Superior temporal gyrus (tissue), 1 donor: ENCODE measurements around the gene C1orf226.
"Not testable (repeated sequence)": the region's sequence is repeated elsewhere in the genome, so short reads cannot be mapped to it uniquely, and the experiment has no call there.

Experiments
- DNase-seq: peaks from one replicate; pipeline ENCODE4 v3.0.0-alpha.2; 2016; ENCODE audit errors: extremely low spot score

C1orf226 gene

GRCh38 chr1:162381383-162381782 lies at the start of gene C1orf226:
C1orf226 (plus strand) TSS chr1:162381728; CDS start chr1:162381902, 174 bp downstream.
- no peak for DNase-seq

DNA sequence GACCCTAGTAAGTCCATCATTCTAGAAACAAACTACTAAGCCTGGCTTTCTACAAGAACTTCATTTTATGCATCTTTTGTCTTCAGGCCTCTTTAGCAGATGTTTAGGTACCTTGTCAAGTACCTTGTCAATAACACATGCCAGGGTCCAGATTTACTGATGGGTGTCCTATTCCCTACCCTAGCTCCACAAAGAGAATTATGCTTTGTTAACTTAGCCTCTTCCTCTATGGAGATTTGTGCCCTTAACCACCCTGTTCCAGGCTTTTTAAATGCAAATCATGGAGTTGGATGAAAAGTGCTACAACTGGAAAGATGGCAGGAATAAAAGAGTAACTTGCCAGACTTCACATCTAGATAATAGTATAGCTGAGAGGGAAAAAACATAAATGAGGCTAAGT lies 47.5 kb upstream of the C1orf226 start:
- no peak for DNase-seq

- no peak for DNase-seq
Measured at GRCh38 chr1:162335126-162335525, 46.4 kb upstream of the C1orf226 start.

- no peak for DNase-seq
Measured at GRCh38 chr1:162336621-162337285, 44.8 kb upstream of the C1orf226 start.

DNA sequence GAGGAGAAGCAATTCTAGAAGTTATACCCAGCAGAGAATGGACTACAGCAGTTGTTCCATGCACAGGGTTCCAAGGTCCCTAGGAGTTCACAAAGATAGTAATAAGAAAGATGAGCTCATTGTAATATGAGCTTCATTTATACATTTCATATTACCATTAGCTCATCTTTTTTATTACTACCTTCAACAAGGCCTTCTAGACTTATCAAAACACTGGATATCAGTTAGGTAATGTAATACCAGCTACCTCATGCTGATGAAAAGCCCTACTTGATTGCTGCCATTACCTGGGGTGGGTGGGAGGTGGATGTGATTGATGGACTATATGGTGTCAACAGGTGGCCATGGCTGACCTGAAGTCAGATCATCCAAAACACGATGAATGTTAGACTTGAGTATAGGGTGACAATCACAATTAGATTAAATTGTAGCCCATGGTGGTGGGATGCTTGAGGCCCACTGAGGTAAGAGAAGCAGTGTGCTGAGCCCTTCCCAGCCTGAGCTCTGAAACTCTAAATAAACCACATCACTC lies 39.0 kb upstream of the C1orf226 start:
- no peak for DNase-seq

DNA sequence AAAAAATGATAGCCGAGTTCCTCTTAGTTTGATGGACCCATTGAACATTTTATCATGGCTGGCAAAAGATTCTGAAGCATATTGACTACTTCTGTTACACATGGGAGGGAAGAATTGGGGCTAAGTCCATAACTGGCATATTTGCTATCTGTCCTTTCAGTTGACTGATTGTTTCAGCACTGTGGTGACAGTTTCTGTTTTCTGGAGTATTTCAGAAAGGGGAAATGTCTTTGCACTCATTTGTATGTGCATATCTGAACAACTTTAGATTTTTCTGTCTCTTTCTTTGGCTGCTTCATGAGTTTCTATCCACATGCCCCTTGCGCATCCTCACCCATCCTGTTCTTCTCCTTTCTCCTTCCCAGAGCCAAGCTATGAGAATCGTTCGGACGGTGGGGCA lies 38.1 kb upstream of the C1orf226 start:
- no peak for DNase-seq

GRCh38 chr1:162347281-162347680 lies 34.2 kb upstream of the C1orf226 start:
- DNase-seq, result no peak

DNA sequence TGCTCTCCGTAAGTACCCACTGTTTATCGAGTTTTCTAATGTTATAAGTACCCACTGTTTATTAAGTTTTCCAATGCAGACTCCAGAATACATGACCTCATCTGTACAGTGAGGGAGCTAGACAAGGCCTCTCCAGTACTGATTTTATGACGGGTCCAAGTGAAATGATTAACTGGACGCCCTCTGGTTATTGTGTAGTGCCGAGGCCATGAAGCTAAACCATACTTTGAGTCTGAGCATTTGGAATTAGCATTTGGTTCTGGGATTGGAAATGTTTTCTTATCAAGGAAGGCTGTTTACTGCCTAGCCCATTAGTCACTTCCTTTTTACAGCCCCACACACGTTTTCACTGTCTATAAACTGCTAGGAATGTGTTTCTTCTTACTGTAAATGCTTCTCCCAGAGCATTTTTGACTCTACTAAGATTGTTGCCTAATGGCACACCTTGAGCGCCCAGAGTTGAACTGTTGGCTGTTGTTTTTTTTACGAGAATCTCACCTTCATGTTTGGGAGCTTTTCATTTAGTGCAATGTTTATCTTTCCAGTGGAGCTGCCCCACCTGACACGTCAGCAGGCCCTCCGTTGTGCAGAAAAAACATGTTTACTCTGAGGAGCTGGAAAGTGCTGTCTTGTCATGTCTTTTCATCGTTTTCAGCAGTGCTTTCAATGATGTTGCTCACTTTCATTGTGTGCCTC lies 31.7 kb upstream of the C1orf226 start:
- no peak for DNase-seq

DNA sequence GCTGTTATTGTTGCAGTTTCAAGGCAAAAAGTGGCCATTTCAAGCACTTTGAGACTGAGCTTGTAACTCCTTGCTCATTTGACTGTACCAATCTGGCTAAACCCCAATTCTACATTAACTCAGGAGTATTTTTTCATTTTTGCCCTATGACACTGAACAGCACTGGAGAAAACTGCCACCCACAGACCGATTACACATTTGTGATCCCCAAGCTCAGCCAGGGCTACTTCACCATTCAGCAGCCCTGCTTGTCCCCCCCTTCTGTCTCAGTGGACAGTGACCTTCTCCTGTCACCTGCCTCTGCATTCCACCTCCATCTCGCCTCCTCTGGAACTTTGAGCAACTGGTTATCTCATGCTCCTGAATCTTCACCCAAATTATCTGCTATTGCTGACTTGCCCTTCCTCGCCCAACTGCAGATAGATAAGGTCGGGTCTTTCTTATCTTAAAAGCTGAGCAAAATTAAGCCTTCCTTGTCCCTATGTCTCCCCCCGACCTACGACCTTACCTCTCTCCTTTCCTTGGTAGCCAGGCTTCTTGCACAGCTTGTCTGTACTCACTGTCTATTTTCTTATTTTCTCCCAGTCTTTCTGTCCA lies 30.2 kb upstream of the C1orf226 start:
- no peak for DNase-seq

DNA sequence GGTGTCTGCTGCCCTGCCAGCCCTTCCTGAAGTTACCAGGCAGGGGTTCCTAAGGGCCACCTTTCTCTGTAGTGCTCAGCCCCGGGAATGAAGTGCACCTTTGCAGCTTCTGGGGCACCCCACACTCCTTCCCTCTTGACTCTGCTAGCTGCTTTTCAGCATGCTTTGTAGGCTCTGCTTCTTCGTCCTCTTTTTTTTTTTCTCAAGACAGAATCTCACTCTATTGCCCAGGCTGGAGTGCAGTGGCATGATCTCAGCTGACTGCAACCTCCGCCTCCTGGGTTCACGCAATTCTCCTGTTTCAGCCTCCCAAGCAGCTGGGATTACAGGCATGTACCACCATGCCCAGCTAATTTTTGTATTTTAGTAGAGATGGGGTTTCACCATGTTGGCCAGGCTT lies 29.7 kb upstream of the C1orf226 start:
- DNase-seq, result not testable (repeated sequence)

DNA sequence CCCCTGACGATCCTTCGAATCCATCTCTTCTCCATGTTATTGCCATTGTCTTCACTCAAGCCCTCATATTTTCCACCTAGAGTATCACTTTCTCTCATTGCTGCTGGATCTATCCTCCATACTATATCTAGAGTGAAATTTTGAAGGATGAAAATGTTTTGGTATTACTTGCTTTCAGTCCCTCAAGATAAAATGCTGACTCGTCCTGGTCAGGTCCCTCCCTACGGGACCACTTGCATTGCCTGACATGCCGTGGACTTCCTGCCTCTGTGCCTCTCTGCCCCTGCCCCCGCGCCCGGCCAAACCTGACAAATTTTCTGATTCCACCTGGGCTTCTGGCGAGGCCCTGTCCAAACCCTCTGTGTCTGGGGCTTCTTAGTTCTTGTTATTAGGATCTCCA lies 28.4 kb upstream of the C1orf226 start:
- DNase-seq, result no peak

DNA sequence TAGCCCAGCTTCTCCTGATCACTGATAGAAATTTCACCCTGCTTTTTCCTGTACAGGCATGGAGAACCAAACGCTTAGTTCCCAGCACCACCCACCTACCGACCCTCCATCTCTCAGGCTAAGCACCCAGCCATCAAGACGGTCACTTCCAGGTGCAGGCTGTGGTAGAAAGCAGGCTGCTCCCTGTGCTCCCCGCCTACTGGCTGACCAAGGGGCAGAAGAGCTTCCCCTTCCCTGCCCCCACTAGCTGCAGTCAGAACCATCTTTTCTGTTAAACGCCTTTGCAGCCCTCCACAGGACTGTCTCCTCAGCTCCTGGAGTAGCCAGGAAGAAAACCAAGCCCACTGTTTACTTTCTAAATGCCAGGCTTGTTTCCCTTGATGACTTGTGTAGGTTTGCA lies 27.8 kb upstream of the C1orf226 start:
- DNase-seq, result no peak

DNA sequence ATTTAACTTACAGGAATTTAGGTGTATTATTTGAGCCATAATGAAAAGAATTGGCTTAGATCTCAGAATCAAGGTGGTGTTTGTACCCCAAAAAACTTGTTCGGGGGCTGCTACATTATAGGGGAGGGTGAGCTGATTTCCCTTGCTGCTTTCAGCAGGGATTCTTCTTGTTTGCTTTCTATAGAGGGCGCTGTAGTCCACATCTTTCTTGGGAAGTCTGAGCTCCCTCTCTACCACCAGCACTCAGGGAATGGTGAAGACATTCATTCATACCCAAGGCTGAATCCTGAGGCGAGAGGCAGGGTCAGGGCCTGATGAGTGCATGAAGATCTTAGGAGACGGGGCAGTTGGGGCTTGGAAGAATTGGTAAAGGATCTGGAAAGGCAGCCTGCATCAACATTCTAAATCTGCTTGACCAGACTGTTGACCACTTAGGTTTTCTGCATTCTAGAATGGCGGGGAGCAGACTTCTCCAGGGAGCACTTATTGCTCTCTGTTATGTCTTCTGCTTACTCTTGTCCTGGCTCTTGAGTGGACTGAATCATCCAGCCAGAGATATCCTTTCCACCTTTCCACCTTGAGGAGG lies 23.8 kb upstream of the C1orf226 start:
- DNase-seq, result no peak

- no peak for DNase-seq
Measured at GRCh38 chr1:162358928-162359327, 22.6 kb upstream of the C1orf226 start.

DNA sequence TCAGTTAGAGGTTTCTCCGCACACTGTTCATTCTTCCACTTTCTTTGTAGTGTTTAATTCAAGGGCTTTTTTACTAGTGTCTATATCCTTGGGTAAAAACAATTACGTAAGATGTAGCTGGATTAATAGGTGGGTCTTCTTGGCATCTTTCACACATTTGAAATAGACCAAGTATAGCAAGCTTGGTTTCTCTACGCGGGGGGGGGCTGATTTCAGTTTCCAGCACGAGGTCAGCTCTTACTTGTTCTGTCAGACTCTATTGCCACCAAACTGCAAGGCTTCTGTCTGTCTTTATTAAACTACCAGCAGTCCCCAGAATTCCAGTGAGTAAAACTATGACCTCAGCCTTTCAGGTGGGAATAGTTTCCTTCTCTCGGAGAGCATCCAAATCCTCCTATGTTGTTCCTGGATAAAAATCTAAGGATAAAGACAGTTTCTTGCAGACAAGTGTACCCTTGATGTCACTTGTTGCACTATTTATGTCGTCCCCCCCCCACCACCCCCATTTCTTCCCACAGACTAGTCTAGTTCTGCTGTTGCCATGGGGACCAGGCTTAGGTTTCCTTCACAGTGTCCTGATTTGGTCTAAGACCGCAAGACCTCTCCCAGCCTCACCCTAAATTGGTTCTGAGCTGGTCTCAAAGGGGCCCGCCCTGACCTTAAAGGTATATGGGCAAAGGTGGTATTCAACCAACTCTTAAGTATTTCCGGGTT lies 21.8 kb upstream of the C1orf226 start:
- no peak for DNase-seq

- no peak for DNase-seq
Measured at GRCh38 chr1:162360237-162360873, 21.2 kb upstream of the C1orf226 start.

DNA sequence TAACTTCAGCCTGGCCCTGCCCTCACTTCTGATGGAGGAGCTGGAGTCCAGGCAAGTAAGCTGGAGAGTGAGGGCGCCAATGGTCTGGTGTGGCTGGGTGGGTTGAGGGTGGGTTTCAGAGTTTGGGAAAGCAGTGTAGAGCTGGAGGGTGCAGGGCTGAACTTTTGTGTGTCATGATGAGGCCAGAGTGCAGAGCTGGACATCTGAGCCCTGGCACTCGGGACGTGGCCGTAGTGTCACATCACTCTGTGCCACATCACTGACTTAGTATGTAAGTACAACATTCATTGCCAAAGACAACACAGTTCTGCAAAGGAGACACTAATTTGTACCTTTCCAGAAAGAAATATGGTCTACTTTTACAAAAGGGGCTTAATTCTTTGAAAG lies 20.7 kb upstream of the C1orf226 start:
- DNase-seq, result no peak

GRCh38 chr1:162361349-162361748 lies 20.2 kb upstream of the C1orf226 start:
- DNase-seq, result no peak

DNA sequence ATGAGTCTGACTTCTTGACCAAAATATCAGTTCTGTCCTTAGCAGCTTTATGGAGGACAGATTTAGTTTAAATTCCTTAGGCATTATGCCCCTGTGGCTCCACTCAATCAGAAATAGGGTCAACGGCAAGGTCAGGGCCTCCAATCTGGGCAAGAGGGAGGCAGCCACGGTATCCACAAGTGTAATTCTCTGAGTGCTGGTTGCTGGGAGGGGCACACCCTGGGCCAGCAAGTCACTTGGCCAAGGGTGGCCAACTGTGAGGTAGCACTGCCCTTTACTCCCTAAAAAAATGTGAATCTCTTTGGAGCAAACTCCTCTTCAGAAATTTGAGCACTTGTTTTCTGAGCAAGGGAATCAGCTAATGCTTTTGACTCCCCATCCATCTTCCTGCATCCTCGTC lies 17.7 kb upstream of the C1orf226 start:
- DNase-seq, result no peak

DNA sequence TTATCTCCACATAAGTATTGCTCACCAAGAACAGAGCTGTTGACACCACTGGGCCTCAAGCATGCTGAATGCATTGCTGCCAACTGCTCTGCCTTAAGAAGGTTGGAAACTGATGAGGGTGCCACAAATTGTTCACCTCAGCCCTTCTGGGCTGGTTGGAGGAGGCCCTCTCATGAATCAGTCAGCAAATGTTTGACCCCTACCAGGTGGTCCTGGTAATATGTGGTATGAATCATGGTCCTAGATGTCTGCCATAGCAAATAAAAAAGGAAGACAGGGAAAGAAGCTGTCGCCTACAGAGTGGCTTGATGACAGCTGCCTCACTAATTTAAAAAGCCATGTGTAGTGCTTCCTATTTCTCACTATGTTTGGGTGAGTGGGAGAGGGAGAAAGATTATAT lies 17.0 kb upstream of the C1orf226 start:
- DNase-seq, result no peak

GRCh38 chr1:162365284-162366020 lies 16.1 kb upstream of the C1orf226 start:
- DNase-seq, result no peak
